ENCODE results near the gene LCP2.

LCP2 gene

GRCh38 chr5:170296036-170296934 is 1.3 kb downstream of the LCP2 start:
- DNase-seq (ENCODE audit: low read depth, low spot score), result no peak

DNA sequence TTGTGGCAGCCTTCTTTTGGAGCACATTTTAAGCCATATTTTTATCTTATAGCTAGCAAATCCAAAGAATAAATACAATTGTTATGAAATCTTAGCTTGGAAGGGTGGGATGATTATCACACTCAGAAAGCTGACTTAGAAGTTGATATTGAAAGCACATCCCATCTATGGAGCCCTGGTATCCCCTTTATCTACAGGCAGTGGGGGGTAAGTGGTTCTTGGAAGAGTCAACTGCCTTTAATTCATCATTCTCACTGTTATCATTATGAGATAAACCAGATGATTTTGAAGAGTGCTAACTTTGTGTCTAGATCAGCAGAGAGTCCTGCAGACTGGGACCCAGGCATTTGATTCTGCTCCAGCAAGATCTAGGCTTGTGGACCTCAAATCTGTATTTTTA is 3.0 kb downstream of the LCP2 start:
- DNase-seq (ENCODE audit: low read depth, low spot score), result no peak

DNA sequence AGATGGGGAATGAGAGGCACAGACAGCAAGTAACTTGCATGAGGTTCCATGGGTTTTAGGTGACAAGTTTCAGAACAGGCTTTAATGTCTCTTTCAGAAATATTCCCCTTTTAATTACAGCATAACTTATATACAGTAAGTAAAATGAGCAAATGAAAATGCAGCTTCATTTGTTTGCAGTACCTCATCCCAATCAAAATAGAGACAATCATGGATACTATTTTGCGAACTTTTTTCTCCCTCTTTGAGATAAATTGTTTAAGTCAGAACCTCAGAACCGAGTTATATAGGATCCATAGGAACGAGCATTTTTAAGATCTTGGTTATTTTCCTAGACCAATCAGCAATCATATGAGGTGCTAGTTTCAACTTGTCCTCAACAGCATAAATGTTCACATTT is 3.5 kb downstream of the LCP2 start:
- DNase-seq (ENCODE audit: low read depth, low spot score), result no peak

- DNase-seq (ENCODE audit: low read depth, low spot score), result peak; percentile 33
Measured at GRCh38 chr5:170293273-170293672, 4.3 kb downstream of the LCP2 start.

- DNase-seq (ENCODE audit: low read depth, low spot score), result no peak
Measured at GRCh38 chr5:170292179-170293104, 5.1 kb downstream of the LCP2 start.

DNA sequence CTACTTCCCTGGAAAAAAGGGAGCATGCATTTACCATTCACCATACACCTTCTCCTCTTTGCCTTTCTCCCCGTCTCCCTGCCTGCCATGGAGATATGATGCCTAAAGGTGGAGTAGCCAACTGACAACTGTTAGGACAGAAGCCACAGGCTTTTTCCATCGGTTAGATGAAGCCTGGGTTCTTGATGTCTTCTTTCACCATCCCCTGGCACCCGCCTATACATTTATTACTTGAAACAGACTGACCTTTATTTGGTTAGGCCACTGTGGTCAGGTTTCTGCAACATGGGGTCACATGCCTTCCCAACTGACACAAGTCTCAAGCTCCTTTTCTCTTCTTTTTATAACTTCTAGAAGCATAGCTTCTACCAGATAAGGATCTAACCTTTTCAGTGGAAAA is 7.1 kb downstream of the LCP2 start:
- DNase-seq (ENCODE audit: low read depth, low spot score), result no peak

- DNase-seq (ENCODE audit: low read depth, low spot score), result no peak
Measured at GRCh38 chr5:170289764-170290163, 7.8 kb downstream of the LCP2 start.

- no peak for DNase-seq (ENCODE audit: low read depth, low spot score)
Measured at GRCh38 chr5:170289121-170289520, 8.5 kb downstream of the LCP2 start.

DNA sequence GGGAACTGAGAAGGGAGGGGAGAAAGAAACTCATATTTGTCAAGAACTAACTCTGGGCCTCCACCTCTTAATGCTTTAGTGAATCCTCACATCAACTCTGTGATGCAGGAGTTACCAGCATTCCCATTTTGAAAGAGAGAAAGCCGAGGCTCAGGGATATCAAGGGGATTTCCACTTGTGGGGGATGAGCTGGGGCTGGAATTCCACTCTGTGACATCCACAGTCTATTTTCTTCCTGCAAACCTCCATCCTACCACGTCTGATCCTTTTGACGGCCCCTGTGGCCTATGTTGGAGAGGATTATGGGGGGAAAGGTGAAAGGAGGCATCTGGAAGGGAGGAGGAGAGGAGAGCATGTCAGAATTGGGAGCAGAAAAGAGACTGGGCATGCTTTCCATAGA is 9.0 kb downstream of the LCP2 start:
- DNase-seq (ENCODE audit: low read depth, low spot score), result no peak

DNA sequence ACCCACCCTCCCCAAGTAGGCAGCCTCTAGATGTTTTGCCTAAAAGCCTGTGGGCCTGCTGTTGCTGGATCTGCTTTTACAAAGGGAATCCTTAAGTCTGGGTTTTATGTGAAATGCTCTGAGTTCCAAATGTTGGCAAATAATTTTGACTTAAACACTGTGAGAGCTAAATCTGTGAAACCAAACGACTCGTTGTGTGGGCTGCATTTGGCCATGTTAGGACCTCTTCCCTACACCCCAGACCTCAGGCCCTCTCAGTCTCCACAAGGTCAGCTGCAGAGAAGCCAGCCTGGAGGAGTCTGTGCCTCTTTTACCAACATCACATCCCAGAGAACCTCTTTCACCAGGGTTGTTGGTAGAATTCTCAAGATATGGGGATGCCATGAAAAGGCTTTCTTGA is 9.4 kb downstream of the LCP2 start:
- no peak for DNase-seq (ENCODE audit: low read depth, low spot score)

DNA sequence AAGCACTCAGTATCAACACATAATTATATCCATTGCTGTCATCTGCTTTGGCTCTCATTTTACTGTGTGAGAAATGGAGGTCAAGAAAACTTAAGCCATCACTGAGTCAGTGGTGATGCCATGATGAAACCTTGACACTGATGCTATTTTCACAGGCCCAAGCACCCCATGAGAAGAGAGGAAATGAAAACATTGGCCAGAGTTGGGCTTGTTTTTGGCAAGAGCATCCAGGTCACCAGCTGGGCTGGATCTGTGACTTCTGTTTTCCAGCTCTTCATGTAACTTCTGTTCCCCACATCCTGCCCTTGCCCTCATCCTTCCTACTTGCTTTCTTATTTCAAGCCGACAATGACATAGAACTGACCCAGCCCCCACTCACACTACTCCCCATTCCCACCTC is 10.0 kb downstream of the LCP2 start:
- no peak for DNase-seq (ENCODE audit: low read depth, low spot score)

DNA sequence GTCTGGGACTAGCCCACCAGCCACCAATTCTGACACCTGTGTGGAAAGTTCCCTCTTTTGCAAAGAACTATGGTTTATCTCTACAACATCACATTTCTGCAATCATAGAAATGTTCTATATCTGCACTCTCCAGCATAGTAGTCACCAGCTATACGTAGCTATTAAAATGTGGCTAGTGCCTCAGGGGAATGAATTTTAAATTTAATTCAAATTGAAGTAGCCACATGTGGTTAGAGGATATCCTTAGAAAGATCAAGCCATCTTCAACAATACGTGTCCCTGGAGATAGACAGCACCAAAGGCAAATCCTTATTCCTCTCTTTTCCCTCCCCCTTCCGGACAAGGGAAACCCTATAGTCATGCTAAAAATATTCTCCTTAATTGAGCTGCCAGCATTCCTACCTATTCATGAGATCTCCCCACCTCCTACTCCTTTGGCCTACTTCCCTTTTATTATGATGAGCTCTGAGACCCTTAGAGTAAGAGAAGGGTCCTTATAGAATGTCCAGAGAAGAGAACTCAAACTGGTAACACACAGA is 11.1 kb downstream of the LCP2 start:
- DNase-seq (ENCODE audit: low read depth, low spot score), result no peak

GRCh38 chr5:170285181-170285580 is 12.4 kb downstream of the LCP2 start:
- no peak for DNase-seq (ENCODE audit: low read depth, low spot score)

GRCh38 chr5:170284231-170284630 is 13.3 kb downstream of the LCP2 start:
- no peak for DNase-seq (ENCODE audit: low read depth, low spot score)

DNA sequence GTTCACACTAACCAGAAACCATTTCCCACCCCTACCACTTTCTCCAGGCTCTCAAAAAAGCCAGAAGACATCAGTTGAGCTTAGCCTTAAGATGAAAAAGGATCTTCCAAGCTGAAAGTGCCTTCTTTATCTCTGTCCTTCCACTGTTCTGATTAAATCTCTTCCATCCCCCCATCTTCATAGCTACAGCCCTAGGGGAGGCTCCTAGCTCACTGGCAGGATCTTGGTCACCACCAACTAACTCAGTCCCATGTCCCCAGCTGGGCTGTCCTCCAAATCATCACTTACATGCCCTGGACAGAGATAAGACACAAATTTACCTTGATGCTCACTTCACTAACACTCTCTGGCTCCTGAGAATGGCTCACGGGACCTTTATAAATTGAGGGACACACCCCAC is 14.3 kb downstream of the LCP2 start:
- DNase-seq (ENCODE audit: low read depth, low spot score), result no peak

DNA sequence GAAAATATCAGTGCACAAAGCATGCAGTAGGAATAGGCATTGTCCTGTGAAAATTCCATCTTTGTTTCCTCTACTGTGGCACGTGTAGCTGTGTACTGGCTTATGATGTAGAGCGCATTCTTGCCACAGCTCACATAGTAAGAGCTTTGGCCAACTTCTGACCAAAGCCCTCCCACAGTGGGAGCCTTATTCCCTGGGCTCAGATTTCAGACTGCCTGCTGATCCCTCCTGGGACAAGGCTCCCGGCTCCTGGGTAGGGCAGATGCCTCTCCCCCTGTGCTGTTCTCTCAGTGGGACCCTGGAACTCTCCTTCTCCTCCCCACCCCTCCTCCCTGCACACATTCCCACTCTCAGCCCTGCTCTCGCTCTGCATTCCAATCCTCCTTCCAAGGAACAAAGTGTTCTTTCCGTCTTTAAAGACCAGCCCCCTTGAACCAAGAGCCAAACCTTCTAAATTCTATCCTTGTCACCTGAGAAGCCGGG is 17.5 kb downstream of the LCP2 start:
- DNase-seq (ENCODE audit: low read depth, low spot score), result peak; percentile 83

DNA sequence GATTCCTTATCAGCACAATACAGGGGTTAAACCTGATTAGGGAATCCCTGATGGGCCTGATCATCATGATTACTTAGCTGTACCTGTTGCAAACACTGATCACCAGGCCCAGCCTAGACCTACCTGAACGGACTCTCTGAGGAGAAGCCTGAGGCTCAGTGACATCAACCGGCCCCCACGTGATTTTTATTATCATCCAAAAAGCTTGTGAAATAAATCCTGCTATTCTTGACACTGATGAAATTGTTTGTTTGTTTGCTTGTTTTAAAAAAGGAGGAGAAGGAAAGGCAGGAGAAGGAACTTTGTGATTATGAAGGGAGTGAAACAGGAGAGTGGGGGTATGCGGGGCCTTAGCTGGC is 18.1 kb downstream of the LCP2 start:
- DNase-seq (ENCODE audit: low read depth, low spot score), result no peak

- peak; percentile 46 for DNase-seq (ENCODE audit: low read depth, low spot score)
Measured at GRCh38 chr5:170278611-170279458, 18.7 kb downstream of the LCP2 start.

GRCh38 chr5:170277867-170278281 is 19.7 kb downstream of the LCP2 start:
- peak; percentile 16 for DNase-seq (ENCODE audit: low read depth, low spot score)

DNA sequence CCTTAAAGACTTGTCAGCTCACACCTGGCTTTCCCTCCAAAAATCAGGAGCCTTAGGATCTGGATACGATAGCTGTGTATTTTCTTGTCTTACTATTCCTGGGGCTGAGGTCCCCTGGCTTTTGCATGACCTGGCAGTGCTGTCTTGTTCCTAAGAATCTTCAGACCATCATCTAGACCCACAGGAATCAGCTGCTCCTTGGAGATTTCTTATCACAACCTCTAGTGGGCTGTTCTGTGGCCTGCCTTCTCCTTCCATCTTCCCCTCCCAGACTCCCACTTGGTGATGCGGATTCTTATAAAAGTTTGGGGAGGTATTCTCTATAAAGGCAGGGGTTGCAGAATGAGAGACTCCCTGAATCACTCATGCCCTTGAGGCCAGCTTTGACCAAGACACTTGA is 21.4 kb downstream of the LCP2 start:
- DNase-seq (ENCODE audit: low read depth, low spot score), result no peak

DNA sequence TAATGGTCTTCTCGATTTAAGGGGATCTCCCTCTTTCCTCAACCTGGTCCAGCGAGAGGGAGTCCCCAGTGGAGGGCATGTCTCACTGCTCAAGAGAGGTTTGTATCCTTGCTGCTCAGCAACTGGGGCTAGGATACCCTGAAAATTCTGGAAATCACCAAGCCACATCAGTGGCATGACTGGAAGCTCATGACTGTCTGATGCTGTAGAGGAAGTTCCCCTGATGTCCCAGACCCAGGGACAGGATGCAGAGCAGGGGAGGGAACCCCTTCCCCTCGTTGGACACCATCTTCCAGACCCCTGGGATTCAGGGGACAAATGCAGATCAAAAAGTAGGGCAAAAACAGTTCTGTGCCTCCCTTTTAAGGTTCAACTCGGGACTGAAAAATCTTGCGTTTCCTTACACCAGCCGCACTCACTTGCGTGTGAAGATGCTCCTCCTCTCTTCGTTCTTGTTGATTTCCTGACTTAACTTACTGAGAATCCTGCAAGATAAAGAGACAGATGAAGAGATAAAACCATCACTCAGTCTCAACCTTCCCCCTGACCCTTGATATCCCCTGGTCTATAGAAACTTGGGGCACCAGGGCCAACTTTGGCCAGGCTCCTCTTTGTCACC is 22.1 kb downstream of the LCP2 start:
- no peak for DNase-seq (ENCODE audit: low read depth, low spot score)

Data from ELF-1 (cell line).